ENCODE measurements around the gene ENPEP.
"Not testable (repeated sequence)": the region's sequence is repeated elsewhere in the genome, so short reads cannot be mapped to it uniquely, and the experiment has no call there.

The ENPEP gene

GRCh38 chr4:110484029-110484428 lies 8.1 kb downstream of the ENPEP start:
- no peak for DNase-seq (ENCODE audit: low read depth)

GRCh38 chr4:110484767-110485166 lies 8.8 kb downstream of the ENPEP start:
- DNase-seq (ENCODE audit: low read depth): peak; percentile 81

GRCh38 chr4:110485452-110485851 lies 9.5 kb downstream of the ENPEP start:
- DNase-seq (ENCODE audit: low read depth): no peak

- DNase-seq (ENCODE audit: low read depth): no peak
Measured at GRCh38 chr4:110486256-110486655, 10.3 kb downstream of the ENPEP start.

GRCh38 chr4:110486850-110487249 lies 10.9 kb downstream of the ENPEP start:
- DNase-seq (ENCODE audit: low read depth): not testable (repeated sequence)

GRCh38 chr4:110487873-110488272 lies 11.9 kb downstream of the ENPEP start:
- no peak for DNase-seq (ENCODE audit: low read depth)

- no peak for DNase-seq (ENCODE audit: low read depth)
Measured at GRCh38 chr4:110489901-110490508, 14.1 kb downstream of the ENPEP start.

- DNase-seq (ENCODE audit: low read depth): no peak
Measured at GRCh38 chr4:110492522-110492921, 16.6 kb downstream of the ENPEP start.

GRCh38 chr4:110493520-110493919 lies 17.6 kb downstream of the ENPEP start:
- DNase-seq (ENCODE audit: low read depth): no peak

- DNase-seq (ENCODE audit: low read depth): no peak
Measured at GRCh38 chr4:110498420-110498819, 22.5 kb downstream of the ENPEP start.

- DNase-seq (ENCODE audit: low read depth): no peak
Measured at GRCh38 chr4:110499126-110499525, 23.2 kb downstream of the ENPEP start.

- DNase-seq (ENCODE audit: low read depth): no peak
Measured at GRCh38 chr4:110501826-110502225, 25.9 kb downstream of the ENPEP start.

GRCh38 chr4:110503270-110504083 lies 27.5 kb downstream of the ENPEP start:
- DNase-seq (ENCODE audit: low read depth): no peak

- DNase-seq (ENCODE audit: low read depth): no peak
Measured at GRCh38 chr4:110504084-110504435, 28.1 kb downstream of the ENPEP start.

GRCh38 chr4:110505440-110505839 lies 29.5 kb downstream of the ENPEP start:
- DNase-seq (ENCODE audit: low read depth): no peak

- no peak for DNase-seq (ENCODE audit: low read depth)
Measured at GRCh38 chr4:110508827-110509710, 33.1 kb downstream of the ENPEP start.

- DNase-seq (ENCODE audit: low read depth): no peak
Measured at GRCh38 chr4:110510277-110510676, 34.3 kb downstream of the ENPEP start.

GRCh38 chr4:110510955-110511544 lies 35.1 kb downstream of the ENPEP start:
- DNase-seq (ENCODE audit: low read depth): no peak

GRCh38 chr4:110512901-110513300 lies 36.9 kb downstream of the ENPEP start:
- DNase-seq (ENCODE audit: low read depth): no peak

- DNase-seq (ENCODE audit: low read depth): no peak
Measured at GRCh38 chr4:110514889-110515479, 39.0 kb downstream of the ENPEP start.

- DNase-seq (ENCODE audit: low read depth): no peak
Measured at GRCh38 chr4:110515676-110516075, 39.7 kb downstream of the ENPEP start.

All from HS-5 (cell line).